Inferior parietal cortex (tissue), 1 donor: Measurements from ENCODE around the gene UNC13C.
A peak's percentile ranks its signal among the peaks of the same experiment; 100 is the strongest.

ENCODE experiments used
- DNase-seq: peaks from one replicate; pipeline ENCODE4 v3.0.0-alpha.2; 2016; ENCODE audit errors: extremely low spot score

Gene UNC13C

DNA sequence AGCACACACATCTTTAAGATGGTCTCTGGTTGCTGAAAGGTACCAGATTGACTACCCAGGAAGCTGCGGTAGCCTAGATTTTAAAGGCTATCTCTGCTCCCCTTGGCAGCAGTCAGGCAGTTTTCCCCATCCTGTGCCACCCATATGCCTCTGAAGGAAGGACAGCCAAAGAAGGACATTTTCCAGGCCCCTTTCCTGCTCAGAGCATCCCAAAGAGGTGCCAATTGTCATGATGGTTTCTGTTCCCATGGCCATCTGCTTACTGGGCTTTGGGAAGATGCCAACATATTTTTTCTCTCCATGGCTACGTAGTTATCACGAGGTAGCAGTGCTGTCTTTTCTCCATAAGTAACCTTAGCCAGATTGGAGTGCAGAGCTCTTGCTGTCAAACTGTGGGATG, 39.7 kb downstream of the UNC13C start:
- peak; percentile 21 for DNase-seq

DNA sequence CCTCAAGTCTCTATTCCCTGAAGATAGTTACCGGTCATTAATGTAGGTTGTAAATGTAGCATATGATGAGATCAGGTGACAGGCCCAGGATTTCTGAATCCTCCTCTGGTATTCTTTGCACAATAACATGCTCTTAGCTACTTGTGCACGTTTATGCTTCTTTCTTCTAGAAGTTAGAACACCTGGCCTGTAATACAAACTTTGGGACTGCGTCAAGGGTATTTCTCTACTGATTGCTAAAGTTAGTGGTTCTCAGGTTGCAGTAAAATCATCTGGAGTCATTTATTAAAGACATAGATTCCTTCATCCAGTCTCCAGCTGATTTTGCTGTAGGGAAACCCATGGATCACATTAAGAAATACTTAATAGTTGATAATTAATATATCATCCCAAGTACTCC, 48.0 kb downstream of the UNC13C start:
- DNase-seq: no peak

DNA sequence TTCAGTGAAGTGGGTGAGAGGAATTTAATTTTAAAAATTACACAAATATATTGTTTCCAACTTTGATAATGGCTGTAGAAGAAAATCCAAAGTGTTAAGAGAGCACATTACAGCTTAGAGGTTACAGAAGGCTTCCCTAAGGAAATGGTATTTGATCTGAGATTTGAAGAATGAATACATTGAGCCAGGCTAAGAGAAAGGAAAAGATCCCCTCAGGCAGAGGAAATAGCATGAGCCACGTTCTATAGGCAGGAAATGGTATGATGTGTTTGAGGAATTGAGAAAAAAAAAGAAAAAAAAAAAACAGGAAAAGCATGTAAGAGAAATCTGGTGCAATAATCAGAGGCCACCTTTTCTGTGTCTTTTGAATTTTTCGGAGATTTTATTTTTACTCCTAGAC, 48.6 kb downstream of the UNC13C start:
- DNase-seq: no peak

DNA sequence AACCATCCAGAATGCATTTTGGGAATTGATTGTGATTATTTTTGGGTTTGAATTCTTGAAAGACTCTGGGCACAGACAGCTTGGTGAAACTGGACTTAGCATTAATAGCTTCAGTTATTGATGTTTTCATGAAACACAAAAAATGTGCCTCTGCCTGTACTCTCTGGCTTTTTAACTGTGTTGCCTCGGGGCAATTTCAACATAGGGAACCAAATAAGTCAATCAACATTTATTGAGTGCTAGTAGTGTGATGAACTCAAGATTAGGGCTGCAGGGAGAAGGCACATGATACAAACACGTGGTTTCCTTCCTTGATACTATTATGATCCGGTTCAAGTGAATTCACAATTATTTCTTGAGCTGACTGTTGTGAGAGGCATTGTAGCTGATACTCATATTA, 50.8 kb downstream of the UNC13C start:
- DNase-seq: no peak

DNA sequence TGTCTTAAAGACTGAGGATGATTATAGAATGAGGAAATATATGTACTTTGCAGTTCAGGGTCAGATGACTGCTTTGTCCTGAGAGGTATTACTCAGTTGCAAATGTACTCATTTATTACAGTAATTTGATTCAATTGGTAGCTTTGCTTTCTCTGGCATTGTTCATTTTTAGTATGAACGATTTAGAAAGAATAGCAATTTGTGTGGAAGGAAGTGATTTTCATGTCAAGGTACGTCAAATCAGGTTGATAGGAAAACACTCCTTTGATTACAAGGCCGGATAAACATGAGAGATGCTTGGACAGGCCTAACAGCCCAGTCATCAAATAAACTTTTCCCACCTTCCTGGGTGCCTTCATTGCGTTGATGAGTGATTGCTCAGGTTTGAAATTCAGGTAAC, 53.8 kb downstream of the UNC13C start:
- no peak for DNase-seq

DNA sequence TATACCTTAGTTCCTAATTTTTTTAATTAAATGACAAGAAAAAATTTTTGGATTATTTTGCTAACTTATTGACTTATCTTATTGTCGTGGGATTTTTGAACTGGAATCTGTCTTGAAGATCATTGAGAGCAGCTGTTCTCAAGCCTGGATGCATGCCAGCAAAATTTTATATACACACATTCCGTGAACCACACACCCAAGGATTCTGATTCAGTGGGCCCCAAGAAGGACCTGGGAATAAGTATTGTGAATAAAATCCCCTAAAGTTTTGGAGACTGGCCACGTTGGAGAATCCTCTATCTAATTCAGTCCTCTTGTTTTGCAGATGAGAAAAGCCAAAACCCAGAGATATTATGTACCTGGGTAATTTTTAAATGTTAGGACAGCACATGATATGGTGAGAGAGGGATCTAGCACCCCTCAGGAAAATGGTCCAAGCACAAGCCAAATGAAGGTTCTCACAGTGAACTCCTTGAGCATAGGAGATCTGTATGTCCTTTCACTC, 55.2 kb downstream of the UNC13C start:
- no peak for DNase-seq

DNA sequence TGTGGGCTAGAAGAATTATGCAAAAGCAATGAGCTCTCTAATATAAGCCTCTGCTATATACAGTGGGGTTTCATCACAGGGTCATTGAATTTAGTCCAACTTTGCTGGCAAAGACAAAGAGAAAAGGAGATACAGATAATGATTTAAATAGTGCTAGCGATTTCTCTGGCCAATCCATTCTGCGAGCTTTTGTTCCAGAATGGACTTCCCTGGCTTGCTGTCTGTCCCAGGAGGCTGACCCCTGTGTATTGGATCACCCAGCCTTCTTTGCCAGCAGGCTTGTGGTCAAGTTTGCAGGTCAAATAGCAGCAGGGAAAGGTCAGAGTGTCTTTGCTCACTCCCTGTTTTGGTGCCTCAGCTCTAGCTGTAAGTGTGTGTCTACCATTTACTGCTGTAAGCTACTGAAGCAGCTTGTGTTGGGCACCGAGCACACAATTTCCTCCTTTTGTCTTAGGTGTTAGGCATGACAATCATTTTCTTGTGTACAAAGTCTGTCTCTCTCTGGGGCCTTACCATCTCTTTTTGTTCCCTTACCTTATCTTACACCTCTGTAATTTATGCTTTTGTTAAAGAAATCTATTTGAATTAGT, 55.7 kb downstream of the UNC13C start:
- DNase-seq: no peak

DNA sequence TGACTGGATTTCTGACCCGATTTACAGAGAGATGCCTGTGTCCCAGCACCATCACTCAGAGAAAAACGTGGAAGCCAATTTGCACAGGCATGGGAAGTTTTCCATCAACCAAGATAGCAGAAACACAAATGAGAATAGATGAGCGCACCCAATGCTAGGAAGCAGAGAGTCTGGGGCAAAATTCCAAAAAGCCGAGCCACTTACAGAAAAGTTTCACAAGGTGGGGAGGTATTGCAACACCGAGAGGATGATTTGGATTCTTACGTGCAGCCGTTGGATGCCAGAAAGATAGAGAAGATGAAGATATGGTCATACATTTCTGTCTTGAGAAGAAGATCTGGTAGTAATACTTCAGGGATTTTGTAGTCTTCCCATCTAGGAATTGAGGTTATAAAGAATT, 57.4 kb downstream of the UNC13C start:
- DNase-seq: no peak

DNA sequence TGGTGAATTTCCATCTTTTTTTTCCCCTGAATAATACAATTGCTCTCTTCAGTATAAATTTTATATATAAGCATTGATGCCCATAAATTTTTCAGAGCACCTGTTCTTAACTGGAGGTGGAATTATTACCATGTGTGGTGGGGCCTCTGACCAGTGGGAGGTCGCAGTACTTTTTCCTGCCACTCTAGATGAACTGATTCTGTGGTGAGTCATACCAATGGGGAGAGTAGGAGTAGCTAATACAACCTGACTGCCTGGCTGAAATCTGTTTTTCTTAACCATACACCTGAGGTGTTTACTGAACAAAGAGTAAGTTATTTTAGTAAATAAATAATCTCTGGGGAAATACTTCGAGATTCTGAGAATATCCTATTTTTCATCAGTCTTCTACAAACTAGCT, 67.2 kb downstream of the UNC13C start:
- no peak for DNase-seq

DNA sequence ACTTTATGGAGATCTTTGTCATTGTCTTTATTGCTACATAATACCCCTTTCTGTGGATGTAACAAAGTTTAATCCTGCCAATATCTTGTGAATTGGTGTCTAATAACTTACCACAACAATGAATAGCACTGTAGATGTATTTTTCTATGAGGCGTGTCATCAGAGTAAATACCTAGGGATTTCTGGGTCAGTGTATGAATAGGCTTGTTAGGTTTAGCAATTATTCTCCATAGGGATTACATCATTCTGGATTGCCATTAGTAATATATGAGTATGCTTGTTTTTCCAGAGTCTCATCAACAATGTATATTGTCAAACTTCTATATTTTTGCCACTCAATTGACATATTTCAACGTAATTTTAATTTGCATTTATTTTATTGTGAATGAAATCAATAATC, 67.9 kb downstream of the UNC13C start:
- no peak for DNase-seq

DNA sequence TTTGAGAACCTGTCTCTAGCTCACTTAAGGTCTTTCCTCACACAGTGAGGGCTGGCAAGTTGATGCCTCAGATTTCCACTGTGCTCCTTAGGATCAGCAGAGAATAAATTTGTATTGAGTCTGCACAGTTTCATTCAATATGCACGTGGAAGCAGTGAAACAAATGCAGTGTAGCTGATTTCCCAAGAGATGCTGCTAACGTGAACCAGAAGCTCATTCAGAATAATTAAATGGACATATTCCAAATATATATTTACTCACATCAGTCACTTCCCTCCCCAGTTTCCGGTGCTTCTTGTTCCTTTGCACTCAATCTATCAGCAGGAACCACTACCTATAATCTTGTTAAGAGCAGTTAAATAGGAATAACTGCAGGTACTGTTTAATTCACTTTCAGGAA, 86.1 kb downstream of the UNC13C start:
- no peak for DNase-seq

DNA sequence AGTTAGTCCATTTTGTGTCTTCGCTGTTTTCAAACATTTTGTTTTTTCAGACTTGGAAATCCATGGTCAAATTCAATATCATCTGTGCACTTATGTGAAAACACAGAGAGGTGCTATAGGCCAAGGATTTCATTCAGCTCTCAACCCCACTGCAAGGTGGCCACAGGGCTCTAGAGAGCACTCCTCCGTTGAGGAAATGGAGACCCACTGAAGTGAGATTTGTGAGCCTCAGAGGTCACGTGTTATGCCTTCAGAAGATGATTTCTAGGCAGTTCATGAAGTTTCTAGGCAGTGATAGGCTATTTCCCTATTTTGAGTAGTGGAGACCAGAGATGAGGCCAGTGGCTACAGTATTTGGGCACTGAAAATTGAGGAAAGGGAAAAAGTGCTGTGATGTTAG, 88.2 kb downstream of the UNC13C start:
- DNase-seq: no peak

DNA sequence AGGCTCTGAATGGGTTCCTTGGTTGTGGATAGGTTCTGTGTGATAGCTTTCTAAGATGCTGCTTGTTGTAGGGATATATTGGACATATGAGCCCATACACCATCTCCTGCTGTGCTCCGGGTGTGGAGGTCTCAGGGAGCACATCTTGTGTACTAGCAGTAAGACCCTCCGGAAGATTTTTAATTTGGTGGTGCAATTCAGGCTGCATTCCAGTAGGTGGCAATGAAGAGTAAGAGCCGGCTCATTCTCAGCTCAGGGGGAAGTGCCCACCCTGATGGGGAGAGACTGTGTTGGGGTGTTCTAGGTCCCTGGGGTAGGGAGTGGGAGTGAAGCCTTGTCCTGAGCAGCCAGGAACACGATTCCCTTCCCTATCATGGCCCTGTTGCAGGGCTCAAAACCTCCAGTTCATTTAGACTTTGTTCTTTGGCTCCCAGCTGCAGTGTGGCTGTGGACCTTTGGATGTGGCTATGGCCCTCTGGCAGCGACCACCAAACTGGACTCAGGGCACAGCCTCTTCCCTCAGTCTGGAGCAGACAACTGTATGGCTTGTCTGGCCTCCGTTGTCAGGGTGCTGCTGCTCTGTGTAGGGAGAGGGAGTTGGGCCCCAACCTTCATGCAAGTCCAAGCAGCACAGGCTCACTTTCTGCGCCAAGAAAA, 104.7 kb downstream of the UNC13C start:
- DNase-seq: no peak

DNA sequence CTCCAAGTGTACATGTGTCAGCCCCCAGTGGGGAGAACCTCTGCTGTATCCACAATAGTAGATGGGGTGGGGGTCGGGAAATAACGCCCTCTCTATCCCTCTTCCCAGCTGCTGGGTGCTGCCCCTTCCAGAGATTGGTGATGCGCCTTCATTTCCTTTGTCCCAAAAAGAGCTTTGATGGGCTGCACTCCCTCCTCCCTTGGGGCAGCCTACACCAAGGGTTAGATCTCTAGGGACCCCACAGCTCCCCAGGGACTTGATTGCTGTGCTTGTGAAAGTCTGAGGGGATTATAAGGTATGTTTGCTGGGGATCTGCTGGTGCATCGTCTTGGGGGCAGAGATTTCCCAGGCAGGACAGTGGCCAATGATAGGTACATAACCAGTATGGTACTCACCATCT, 105.3 kb downstream of the UNC13C start:
- DNase-seq: no peak

DNA sequence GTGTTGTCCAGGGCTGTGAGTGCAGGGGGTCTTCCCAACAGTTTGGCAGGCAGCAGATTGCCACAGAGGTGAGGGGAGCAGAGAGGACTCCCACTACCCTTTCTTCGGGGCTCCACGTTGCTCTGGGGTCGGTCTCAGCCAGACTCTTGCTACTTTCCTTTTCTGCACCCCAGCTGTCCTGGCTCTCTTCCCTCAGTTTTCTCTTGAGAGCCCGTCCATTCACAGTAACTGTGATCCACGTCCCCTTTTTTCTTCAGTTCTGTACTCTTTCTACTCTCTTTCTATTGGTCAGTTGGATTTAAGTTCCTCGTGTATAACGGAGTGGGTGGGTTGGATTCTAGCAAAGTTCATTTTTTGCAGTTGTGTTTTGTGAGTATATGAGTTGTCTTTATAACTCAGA, 105.8 kb downstream of the UNC13C start:
- DNase-seq: no peak

DNA sequence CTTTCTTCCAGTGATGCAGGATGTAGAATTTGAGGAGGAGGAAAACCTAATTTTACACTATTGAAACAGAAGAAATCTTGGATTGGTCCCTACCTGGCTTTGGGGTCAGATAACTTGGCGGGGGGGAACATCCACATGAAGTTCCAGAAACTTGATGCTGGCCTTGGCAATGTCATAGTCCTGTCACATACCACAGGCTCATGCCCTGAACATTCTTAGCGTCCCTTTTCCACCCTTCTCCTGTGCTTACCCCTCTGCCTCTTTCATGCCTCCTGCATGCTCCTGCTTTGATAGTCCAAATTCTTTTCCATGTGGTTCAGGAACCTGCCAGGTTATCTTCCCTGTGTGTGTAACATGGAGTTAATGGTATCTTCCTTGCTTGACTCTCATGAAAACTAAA, 110.6 kb downstream of the UNC13C start:
- DNase-seq: no peak

DNA sequence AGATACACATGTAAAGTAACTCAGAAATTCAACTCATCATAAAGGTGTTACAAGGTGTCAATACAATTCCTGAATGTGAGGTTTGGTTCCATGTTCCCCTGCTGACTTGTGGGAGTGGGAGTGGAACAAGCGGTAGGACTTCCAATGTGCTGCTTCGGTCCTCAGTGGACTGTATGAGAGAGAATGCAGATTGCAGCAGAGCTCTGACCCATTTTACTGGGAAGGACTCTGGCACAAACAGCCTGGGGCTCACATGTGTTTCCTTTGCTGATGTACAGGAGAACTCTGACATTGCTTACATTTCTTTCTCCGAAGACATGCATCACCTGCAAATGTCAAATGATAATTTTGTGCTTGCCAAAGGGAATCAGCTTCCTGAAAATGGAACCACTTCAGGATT, 111.5 kb downstream of the UNC13C start:
- DNase-seq: no peak

DNA sequence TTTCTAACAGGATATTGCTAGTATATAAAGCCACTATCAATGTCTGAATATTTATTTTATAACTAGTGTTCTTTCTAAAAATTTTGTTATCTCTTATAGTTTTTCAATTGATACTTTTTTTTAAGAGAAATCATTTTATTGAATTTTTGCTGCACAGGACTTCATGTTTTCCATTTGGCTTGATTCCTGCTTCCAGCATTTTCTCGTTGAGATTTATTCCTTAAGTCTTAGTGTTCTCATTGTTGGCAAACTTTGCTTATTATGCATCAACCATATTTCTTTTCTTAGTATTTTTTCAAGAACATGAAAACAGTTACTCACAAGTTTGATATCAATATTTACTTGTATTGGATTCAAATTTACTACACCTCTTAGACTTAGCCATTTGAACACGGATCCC, 113.4 kb downstream of the UNC13C start:
- no peak for DNase-seq

DNA sequence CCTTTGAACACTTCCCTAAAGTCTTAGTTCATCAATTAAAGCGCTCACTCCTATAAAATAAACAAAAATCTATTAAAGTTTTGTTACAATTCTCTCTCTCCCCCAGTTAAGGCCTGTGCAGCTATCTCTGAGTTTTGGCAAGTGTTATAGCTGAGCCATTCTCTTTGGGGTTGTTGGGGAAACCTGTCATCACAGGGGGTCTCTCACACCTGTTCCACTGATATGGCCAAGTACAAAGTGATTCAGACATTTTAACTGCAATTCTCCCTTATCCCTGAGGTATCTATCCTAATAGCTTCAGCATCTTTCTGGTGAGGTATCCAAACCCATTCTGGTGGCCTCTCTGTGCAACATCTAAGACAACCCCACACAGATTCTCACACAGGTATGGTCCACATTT, 116.4 kb downstream of the UNC13C start:
- DNase-seq: no peak

DNA sequence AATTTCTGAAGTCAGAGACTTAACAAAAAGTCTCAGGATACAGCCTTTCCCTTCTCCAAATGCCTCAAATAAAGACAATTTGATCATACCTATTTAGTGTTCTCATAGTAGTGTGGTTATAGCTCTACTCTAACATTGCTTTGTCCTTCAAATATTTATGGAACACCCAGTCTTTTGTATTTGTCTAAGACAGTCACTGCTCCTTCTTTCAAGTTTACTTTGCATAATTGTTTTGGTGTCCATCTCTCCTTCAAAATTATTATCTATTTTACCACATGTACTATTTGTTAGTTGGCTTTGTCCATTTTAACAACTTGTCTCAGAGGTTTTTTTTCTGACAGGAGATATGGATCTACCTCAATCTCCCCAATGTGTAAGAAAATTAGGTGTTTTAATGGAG, 118.8 kb downstream of the UNC13C start:
- no peak for DNase-seq

DNA sequence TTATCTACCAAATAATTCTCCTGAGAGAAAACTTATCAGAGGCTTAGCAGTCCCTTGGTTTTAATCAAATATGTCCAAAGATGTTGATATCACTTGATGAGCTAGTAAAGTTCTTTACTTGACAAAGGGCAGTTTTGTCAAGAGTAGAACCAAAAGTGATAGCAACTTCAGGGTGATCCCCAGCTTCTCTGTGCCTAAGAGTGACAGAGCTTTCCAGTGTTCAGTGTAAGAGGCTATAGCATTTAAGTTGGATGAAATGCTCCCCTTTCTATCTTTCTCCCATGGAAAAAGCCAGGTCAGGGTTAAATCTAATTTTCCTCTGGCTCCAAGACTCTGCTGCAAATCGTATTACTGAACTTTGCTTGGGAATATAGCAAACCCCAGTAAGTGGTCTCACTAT, 120.8 kb downstream of the UNC13C start:
- no peak for DNase-seq

DNA sequence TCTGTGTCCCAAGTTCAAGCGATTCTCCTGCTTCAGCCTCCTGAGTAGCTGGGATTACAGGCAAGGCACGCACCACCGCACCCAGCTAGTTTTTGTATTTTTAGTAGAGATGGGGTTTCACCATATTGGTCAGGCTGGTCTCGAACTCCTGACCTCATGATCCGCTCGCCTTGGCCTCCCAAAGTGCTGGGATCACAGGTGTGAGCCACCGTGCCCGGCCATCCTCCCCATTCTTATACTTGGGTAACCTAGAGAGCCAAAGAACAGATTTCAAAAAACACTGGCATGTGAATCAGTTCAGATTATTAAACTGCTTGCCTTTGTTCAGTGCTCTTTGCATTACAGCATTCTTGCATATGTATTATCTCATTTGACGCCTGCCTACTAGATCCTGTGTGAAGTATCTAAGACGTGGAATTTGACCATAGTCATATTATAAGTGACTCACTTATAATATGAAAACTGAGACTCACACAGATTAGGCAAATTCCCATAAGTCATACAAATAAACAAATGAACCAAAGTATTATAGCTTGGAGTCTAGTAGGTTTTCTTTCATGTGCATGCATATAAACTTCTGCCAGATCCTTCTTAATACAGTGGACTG, 123.5 kb downstream of the UNC13C start:
- no peak for DNase-seq

DNA sequence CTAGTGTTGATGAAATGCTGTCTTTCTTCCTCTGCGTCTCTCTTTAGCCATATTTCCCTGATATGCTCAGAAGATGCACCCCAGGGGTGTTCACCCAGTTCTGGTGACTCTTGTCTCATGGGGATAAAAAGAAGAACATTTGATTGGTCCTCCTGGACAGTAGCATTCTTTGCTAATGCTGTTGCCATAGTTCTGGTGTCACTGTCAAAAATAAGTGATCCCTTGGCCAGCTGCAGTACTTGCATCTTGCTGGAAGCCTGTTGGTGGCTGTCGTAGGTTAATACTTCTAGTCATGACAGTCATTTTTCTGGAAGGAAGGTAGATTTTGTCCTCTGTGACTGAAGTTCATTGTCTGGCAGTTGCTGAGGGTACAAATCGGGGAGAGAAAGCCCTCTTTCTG, 124.5 kb downstream of the UNC13C start:
- DNase-seq: no peak

DNA sequence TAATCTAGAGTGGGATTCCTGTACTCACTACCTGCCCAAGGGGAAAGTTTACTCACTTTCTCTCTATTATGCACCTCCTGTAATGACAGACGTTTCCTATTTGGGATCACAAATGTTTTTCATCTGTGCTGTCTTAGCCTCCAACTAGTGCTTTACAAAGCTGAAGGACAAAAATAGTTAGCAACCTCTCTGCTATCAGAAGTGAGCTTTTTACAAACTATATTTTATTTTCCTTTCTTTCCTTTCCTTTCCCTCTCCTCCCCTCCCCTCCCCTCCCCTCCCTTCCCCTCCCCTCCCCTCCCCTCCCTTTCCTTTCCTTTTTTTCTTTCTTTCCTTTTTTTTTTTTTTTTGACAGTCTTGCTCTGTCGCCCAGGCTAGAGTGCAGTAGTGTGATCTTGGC, 130.8 kb downstream of the UNC13C start:
- DNase-seq: no peak
